AG09309 (cell line): Measurements from ENCODE around the gene TPST2.

Experiments
- DNase-seq: peaks from one replicate; pipeline ENCODE4 v3.0.0-alpha.2; 2010; ENCODE audit warnings: low read depth
- H3K4me3 ChIP-seq: 2 replicates; pipeline ENCODE4 v1.5.1; 2011; ENCODE audit warnings: mild to moderate bottlenecking, low read depth, low read length, moderate library complexity; ENCODE audit not compliant: control insufficient read depth
- CTCF ChIP-seq: IDR thresholded peaks from 2 replicates; pipeline ENCODE4 v1.5.1; 2011; ENCODE audit warnings: mild to moderate bottlenecking, low read depth, low read length, inconsistent platforms; ENCODE audit not compliant: insufficient read depth, control insufficient read depth; ENCODE audit errors: missing control alignments

Gene TPST2

GRCh38 chr22:26525946-26526564 is 63.9 kb downstream of the TPST2 start:
- TF ChIP-seq CTCF: no peak
- no peak overlapping the region for H3K4me3 ChIP-seq
- no peak for DNase-seq

GRCh38 chr22:26524870-26525269 is 65.1 kb downstream of the TPST2 start:
- no peak overlapping the region for H3K4me3 ChIP-seq
- DNase-seq: no peak
- TF ChIP-seq CTCF: no peak

- no peak for TF ChIP-seq CTCF
- H3K4me3 ChIP-seq: no peak overlapping the region
- no peak for DNase-seq
These were observed 67.3 kb downstream of the TPST2 start for GRCh38 chr22:26522592-26522991.

- no peak for TF ChIP-seq CTCF
- no peak overlapping the region for H3K4me3 ChIP-seq
- DNase-seq: no peak
These were observed 67.9 kb downstream of the TPST2 start for GRCh38 chr22:26522012-26522411.

- no peak for DNase-seq
- no peak for TF ChIP-seq CTCF
These were observed 72.5 kb downstream of the TPST2 start for GRCh38 chr22:26517429-26517828.

GRCh38 chr22:26516503-26516902 is 73.4 kb downstream of the TPST2 start:
- no peak for DNase-seq
- no peak for TF ChIP-seq CTCF
- no peak overlapping the region for H3K4me3 ChIP-seq

More at GRCh38 chr22:26517429-26517828, 72.5 kb downstream of the TPST2 start:
- no peak overlapping the region for H3K4me3 ChIP-seq

GRCh38 chr22:26515931-26516330 is 74.0 kb downstream of the TPST2 start:
- DNase-seq: no peak
- no peak for TF ChIP-seq CTCF
- H3K4me3 ChIP-seq: no peak overlapping the region
